H1 (cell line): Measurements from ENCODE around the gene SH2B2. TPM values are rescaled to one million over a fixed set of nuclear protein-coding genes. Genes with fewer than 3 reads are reported as not detected.

Experiments used
- BCL11A ChIP-seq, 2 experiments: IDR thresholded peaks; one replicate each; pipeline ENCODE4 v1.6.1; 2011; ENCODE audit warnings: low read depth in 2 of 2, low read length in 2 of 2, mild to moderate bottlenecking in 2 of 2
- JUN ChIP-seq: IDR thresholded peaks from 2 replicates; pipeline ENCODE4 v1.6.1; 2011; ENCODE audit warnings: low read depth, mild to moderate bottlenecking, improper control_type of control experiment, low read length
- KDM5A ChIP-seq: fragments of 200-600 bp; IDR thresholded peaks from 2 replicates; pipeline ENCODE4 v1.7.1; 2012; ENCODE audit warnings: mild to moderate bottlenecking, low read length, inconsistent platforms, mixed read lengths
- POLR2A ChIP-seq, 2 experiments: IDR thresholded peaks; 1 replicate in 1 of 2; 2 replicates in 1 of 2; pipeline ENCODE4 v1.6.1; 2011; ENCODE audit warnings: low read depth in 2 of 2, low read length in 2 of 2, mild to moderate bottlenecking in 2 of 2; ENCODE audit errors: control extremely low read depth in 1 of 2
- RAD21 ChIP-seq, 2 experiments: IDR thresholded peaks in 1 of 2; conservative IDR thresholded peaks in 1 of 2; 2 replicates each; pipeline ENCODE4 v1.6.1; 2011; ENCODE audit warnings: low read depth in 2 of 2, low read length in 2 of 2, improper control_type of control experiment in 1 of 2, inconsistent platforms in 1 of 2, mild to moderate bottlenecking in 1 of 2, moderate library complexity in 1 of 2
- SAP30 ChIP-seq: fragments of 300-600 bp; sonication (generic); IDR thresholded peaks from 2 replicates; pipeline ENCODE4 v1.7.1; 2012; ENCODE audit warnings: low read length, moderate library complexity, mild to moderate bottlenecking, inconsistent platforms; ENCODE audit not compliant: insufficient read depth, insufficient replicate concordance
- SIX5 ChIP-seq: IDR thresholded peaks from 2 replicates; pipeline ENCODE4 v1.6.1; 2011; ENCODE audit warnings: mild to moderate bottlenecking, low read depth, low read length
- SUZ12 ChIP-seq: fragments of 200-600 bp; sonication (generic); IDR thresholded peaks from 2 replicates; pipeline ENCODE4 v1.6.1; 2012; ENCODE audit warnings: mild to moderate bottlenecking, inconsistent platforms, low read length, moderate library complexity, mixed read lengths
- TAF1 ChIP-seq: IDR thresholded peaks from 2 replicates; pipeline ENCODE4 v1.6.1; 2011; ENCODE audit warnings: mild to moderate bottlenecking, low read depth, low read length
- TAF7 ChIP-seq: optimal IDR thresholded peaks from 2 replicates; pipeline ENCODE3; 2011; ENCODE audit warnings: low read depth, mild to moderate bottlenecking, inconsistent platforms, low read length, moderate library complexity, borderline replicate concordance
- TCF12 ChIP-seq: IDR thresholded peaks from 2 replicates; pipeline ENCODE4 v1.6.1; 2011; ENCODE audit warnings: low read depth, mild to moderate bottlenecking, low read length
- TEAD4 ChIP-seq: IDR thresholded peaks from 2 replicates; pipeline ENCODE4 v1.6.1; 2012; ENCODE audit warnings: low read depth, low read length, inconsistent platforms, mixed read lengths
- polyA plus RNA-seq, 7 experiments: library from polyadenylated mRNA; depleted of rRNA in 3 of 7; stranded (reverse) in 5 of 7; unstranded in 2 of 7; fragments of >200 nt in 5 of 7; fragments of 200-250 nt in 2 of 7; gene quantifications; 1 replicate in 5 of 7; 2 replicates in 1 of 7; 4 replicates in 1 of 7; pipeline versions ENCODE4 v1.2.1 to v1.2.3, GENCODE V29; 2011 to 2013; ENCODE audit warnings: missing spikeins in 2 of 7, mixed read lengths in 2 of 7
- total RNA-seq: library from RNA; stranded (reverse); fragmentation: NEBNext Ultra II Directional; extraction: Animal tissue kit (Norgen Biotek cat#: 25700); gene quantifications from 2 replicates; pipeline ENCODE4 v1.2.1, GENCODE V29; 2021
- TF ChIP-seq, protein P1 (sequence below): IDR thresholded peaks from 2 replicates; pipeline ENCODE4 v1.6.1; 2011; ENCODE audit warnings: low read depth, mild to moderate bottlenecking, low read length; ENCODE audit not compliant: insufficient read depth
- TF ChIP-seq, protein P2 (sequence below): IDR thresholded peaks from 2 replicates; pipeline ENCODE4 v1.6.1; 2012; ENCODE audit warnings: inconsistent platforms
- TF ChIP-seq, protein P3 (sequence below), 3 experiments: IDR thresholded peaks; 1 replicate in 2 of 3; 2 replicates in 1 of 3; pipeline versions ENCODE4 v1.5.1 to v1.6.1; 2011; ENCODE audit warnings: low read length in 3 of 3, mild to moderate bottlenecking in 3 of 3, inconsistent platforms in 2 of 3, low read depth in 1 of 3, moderate library complexity in 1 of 3; ENCODE audit not compliant: insufficient read depth in 1 of 3; ENCODE audit errors: control extremely low read depth in 1 of 3
- TF ChIP-seq, protein P4 (sequence below): IDR thresholded peaks from 2 replicates; pipeline ENCODE4 v1.6.1; 2011; ENCODE audit warnings: low read length, improper control_type of control experiment

SH2B2 gene
- total and polyA plus RNA-seq, 2 of the 8 experiments (the other 6 are each of a cell fraction or from before 2014, with no cell fraction given), result 11.5 to 18.7 TPM

DNA sequence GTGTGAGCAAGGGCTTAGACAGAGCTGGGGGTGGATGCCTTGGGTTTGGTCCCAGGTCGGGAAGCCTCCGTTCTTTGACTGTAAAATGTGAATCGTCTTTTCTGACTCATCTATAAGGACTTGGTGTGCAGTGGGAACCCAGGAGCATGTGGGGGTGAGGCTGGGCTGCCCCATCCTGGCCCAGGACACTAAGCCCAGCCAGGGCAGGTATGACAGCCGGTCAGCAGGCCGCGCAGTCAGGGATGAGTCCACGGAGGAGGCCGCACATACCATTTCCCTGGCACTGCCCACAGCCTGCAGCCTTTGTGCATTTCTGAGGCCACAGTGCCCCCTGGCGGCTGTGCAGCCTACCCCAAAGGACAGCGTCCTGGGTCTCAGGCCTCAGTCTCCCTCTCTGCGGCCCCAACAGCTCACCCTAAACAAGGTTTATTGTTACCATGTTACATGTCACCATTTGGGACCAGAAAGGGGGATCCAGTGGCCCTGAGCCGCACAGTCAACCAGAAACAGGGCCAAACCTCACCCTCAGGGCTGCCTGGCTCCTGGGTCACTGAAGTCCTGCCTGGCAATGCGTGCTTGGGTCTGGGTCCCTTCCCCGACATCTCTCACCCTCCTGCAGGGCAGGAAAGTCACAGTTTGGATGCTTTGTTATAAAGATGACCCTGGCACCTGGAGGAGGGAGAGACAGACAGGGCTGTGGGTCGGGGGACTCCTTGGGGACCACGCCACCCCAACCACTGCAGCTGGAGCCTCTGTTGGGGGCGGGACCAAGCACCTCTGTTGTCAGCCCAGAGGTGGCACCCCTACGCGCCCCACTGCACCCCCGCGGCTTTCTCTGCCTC, 14.4 kb upstream of the SH2B2 start (continued):
- TF ChIP-seq SUZ12 (no peak), BCL11A (IDR thresholded peaks at IDR 0.05; ENCODE audit: low read depth in 2 of 2, low read length in 2 of 2) (no peak), TEAD4 (peak; percentile 72), TAF1 (no peak), KDM5A (no peak), TAF7 (no peak), RAD21 (IDR thresholded peaks at IDR 0.05 in 1 of 2, conservative IDR thresholded peaks at IDR 0.05 in 1 of 2; ENCODE audit: low read depth in 2 of 2, low read length in 2 of 2) (peak; percentile 97), JUN (no peak), SIX5 (no peak), POLR2A (IDR thresholded peaks at IDR 0.05; ENCODE audit: control extremely low read depth in 1 of 2, low read depth in 2 of 2, low read length in 2 of 2) (no peak), SAP30 (no peak), TCF12 (no peak)
- TF ChIP-seq, protein P1, sequence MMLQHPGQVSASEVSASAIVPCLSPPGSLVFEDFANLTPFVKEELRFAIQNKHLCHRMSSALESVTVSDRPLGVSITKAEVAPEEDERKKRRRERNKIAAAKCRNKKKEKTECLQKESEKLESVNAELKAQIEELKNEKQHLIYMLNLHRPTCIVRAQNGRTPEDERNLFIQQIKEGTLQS, result no peak
- TF ChIP-seq, protein P2, sequence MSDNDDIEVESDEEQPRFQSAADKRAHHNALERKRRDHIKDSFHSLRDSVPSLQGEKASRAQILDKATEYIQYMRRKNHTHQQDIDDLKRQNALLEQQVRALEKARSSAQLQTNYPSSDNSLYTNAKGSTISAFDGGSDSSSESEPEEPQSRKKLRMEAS, result 0 out of 2 replicates have a peak, but pooled peaks have one; percentile 21
- TF ChIP-seq, protein P3, sequence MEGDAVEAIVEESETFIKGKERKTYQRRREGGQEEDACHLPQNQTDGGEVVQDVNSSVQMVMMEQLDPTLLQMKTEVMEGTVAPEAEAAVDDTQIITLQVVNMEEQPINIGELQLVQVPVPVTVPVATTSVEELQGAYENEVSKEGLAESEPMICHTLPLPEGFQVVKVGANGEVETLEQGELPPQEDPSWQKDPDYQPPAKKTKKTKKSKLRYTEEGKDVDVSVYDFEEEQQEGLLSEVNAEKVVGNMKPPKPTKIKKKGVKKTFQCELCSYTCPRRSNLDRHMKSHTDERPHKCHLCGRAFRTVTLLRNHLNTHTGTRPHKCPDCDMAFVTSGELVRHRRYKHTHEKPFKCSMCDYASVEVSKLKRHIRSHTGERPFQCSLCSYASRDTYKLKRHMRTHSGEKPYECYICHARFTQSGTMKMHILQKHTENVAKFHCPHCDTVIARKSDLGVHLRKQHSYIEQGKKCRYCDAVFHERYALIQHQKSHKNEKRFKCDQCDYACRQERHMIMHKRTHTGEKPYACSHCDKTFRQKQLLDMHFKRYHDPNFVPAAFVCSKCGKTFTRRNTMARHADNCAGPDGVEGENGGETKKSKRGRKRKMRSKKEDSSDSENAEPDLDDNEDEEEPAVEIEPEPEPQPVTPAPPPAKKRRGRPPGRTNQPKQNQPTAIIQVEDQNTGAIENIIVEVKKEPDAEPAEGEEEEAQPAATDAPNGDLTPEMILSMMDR (IDR thresholded peaks at IDR 0.05; ENCODE audit: control extremely low read depth in 1 of 3, insufficient read depth in 1 of 3, low read depth in 1 of 3, low read length in 3 of 3), result peak in 2 of 3 experiments; percentile 90 to 98; a peak in 3 of 4 replicates
- TF ChIP-seq, protein P4, sequence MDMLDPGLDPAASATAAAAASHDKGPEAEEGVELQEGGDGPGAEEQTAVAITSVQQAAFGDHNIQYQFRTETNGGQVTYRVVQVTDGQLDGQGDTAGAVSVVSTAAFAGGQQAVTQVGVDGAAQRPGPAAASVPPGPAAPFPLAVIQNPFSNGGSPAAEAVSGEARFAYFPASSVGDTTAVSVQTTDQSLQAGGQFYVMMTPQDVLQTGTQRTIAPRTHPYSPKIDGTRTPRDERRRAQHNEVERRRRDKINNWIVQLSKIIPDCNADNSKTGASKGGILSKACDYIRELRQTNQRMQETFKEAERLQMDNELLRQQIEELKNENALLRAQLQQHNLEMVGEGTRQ, result no peak
